ENCODE results near the gene IL5RA. TPM values are rescaled to one million over a fixed set of nuclear protein-coding genes. Genes with fewer than 3 reads are reported as not detected.

IL5RA gene, protein sequence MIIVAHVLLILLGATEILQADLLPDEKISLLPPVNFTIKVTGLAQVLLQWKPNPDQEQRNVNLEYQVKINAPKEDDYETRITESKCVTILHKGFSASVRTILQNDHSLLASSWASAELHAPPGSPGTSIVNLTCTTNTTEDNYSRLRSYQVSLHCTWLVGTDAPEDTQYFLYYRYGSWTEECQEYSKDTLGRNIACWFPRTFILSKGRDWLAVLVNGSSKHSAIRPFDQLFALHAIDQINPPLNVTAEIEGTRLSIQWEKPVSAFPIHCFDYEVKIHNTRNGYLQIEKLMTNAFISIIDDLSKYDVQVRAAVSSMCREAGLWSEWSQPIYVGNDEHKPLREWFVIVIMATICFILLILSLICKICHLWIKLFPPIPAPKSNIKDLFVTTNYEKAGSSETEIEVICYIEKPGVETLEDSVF
- not detected in 5 replicates for total RNA-seq (2022; extraction: Qiagen RNA extraction; ENCODE audit: low read depth)

GRCh38 chr3:3110299-3110630, at the start of gene IL5RA:
TSS of gene IL5RA (minus strand) at chr3:3110374. CDS start at chr3:3104984, 5,390 bp downstream.

DNA sequence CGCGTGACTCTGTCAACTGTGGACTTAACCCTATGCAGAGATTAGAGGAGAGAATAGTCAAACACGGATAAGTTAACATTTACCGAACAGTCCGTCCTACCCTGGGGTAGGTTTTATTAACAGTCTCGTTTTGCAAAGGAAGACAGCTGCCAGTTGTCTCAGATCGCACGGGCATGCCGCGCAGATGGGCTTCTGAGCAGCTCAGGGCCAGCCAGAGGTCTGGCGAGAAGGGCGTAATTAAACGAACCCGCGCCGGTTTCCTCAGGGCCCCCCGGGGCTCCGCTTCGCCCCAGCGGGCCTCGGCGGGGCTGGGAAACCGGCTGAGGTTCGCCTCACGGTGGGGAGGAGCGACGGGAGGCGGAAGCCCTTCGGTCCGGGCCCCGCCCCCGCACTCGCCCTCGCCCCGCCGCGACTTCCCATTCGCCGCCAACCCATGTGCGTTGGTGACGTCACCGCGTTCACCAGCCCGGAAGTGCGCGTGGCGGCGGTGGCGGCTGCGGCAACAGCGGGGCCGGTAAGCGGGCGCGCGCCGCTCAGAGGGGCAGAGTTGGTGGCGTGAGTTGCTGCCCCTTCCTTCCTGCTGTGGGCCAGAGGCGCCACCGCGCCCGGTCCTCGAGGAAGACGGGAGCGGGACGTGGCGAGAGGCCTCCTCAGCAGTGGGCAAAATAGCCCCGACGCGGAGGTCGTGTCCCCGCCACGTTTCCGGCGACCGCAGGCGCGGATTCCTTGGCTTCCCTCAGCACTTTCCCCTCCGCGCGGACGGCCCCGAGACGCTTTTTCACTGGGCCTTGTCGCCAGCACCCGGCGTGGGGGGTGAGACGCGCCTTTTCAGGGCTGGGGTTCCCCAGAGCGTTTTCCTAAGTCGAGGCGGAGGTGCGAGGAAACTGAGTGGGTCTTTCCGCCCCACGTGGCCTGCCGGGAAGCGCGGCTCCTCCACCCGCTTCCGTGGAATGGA, 16.6 kb upstream of the IL5RA start, which contains the start of gene TRNT1:
Gene TRNT1 (plus strand): TSS at position 464 of the 955 bp plus-strand sequence. CDS start 2,101 bp downstream, outside the sequence.

Other genes starting within 250 kb of the IL5RA start
- 29.0 to 39.6 TPM (median 31.0 TPM) in 5 replicates for gene TRNT1, start 16.6 kb upstream of the IL5RA start, total RNA-seq (2022; extraction: Qiagen RNA extraction; ENCODE audit: low read depth)
- 24.9 to 30.2 TPM (median 28.7 TPM) in 5 replicates for gene CRBN, start 69.3 kb upstream of the IL5RA start, total RNA-seq (2022; extraction: Qiagen RNA extraction; ENCODE audit: low read depth)

Measured in A549 treated with DMSO at 1 μM for 4 hours (cell line).